GM18507 (cell line): Measurements from ENCODE around the gene MLC1.

Experiments used
- DNase-seq: peaks from one replicate; pipeline ENCODE4 v3.0.0; 2011; ENCODE audit warnings: low read depth; ENCODE audit not compliant: insufficient read length; ENCODE audit errors: extremely low spot score
- FAIRE-seq: peaks from 2 replicates; lab custom pipeline; 2011; peaks lifted over from hg19 to GRCh38; lab: Jason Lieb, UNC

Gene MLC1

GRCh38 chr22:50025993-50026392, 59.2 kb downstream of the MLC1 start:
- DNase-seq (no peak), FAIRE-seq (no peak)

- FAIRE-seq, result no peak
- DNase-seq, result no peak
These were observed 62.9 kb downstream of the MLC1 start for GRCh38 chr22:50022171-50022819.

- DNase-seq, result no peak
- FAIRE-seq, result no peak
These were observed 64.6 kb downstream of the MLC1 start for GRCh38 chr22:50020606-50021005.

GRCh38 chr22:50019316-50019715, 65.9 kb downstream of the MLC1 start:
- DNase-seq (no peak), FAIRE-seq (no peak)

- DNase-seq, result no peak
- FAIRE-seq, result no peak
These were observed 66.5 kb downstream of the MLC1 start for GRCh38 chr22:50018608-50019285.

- DNase-seq (no peak), FAIRE-seq (no peak)
These were observed 67.5 kb downstream of the MLC1 start for GRCh38 chr22:50017701-50018224.

- peak; percentile 39 for DNase-seq
- FAIRE-seq, result peak; percentile 83
These were observed 68.1 kb downstream of the MLC1 start for GRCh38 chr22:50016988-50017700.

- FAIRE-seq (no peak), DNase-seq (no peak)
These were observed 68.8 kb downstream of the MLC1 start for GRCh38 chr22:50016308-50016987.

GRCh38 chr22:50015451-50016307, 69.5 kb downstream of the MLC1 start:
- FAIRE-seq, result no peak
- DNase-seq, result no peak

- FAIRE-seq (no peak), DNase-seq (no peak)
These were observed 70.4 kb downstream of the MLC1 start for GRCh38 chr22:50014655-50015401.

- FAIRE-seq, result no peak
- DNase-seq, result no peak
These were observed 71.1 kb downstream of the MLC1 start for GRCh38 chr22:50014053-50014501.

- no peak for FAIRE-seq
- no peak for DNase-seq
These were observed 72.7 kb downstream of the MLC1 start, which contains the start of gene IL17REL for GRCh38 chr22:50012211-50013181. TSS of gene IL17REL (minus strand) at chr22:50012765. CDS start at chr22:50012646, 119 bp downstream.

- no peak for DNase-seq
- FAIRE-seq, result peak; percentile 39
These were observed 73.6 kb downstream of the MLC1 start for GRCh38 chr22:50011447-50012210.

- no peak for FAIRE-seq
- no peak for DNase-seq
These were observed 74.4 kb downstream of the MLC1 start for GRCh38 chr22:50010676-50011446.

- DNase-seq (no peak), FAIRE-seq (peak; percentile 73)
These were observed 75.2 kb downstream of the MLC1 start for GRCh38 chr22:50009765-50010675.
